Measurements from ENCODE around the gene HSD17B4.
"Not testable (repeated sequence)": the region's sequence is repeated elsewhere in the genome, so short reads cannot be mapped to it uniquely, and the experiment has no call there.

HSD17B4 gene

GRCh38 chr5:119483155-119483554 is 30.9 kb downstream of the HSD17B4 start:
- DNase-seq: no peak

GRCh38 chr5:119484884-119485283 is 32.6 kb downstream of the HSD17B4 start:
- no peak for DNase-seq

GRCh38 chr5:119501671-119502179 is 49.4 kb downstream of the HSD17B4 start:
- DNase-seq: no peak

GRCh38 chr5:119503939-119504338 is 51.6 kb downstream of the HSD17B4 start:
- not testable (repeated sequence) for DNase-seq

GRCh38 chr5:119512277-119512676 is 60.0 kb downstream of the HSD17B4 start:
- DNase-seq: no peak

- no peak for DNase-seq
Observed at GRCh38 chr5:119515192-119515591, 62.9 kb downstream of the HSD17B4 start.

- not testable (repeated sequence) for DNase-seq
Observed at GRCh38 chr5:119517115-119517514, 64.8 kb downstream of the HSD17B4 start.

GRCh38 chr5:119521232-119521631 is 68.9 kb downstream of the HSD17B4 start:
- no peak for DNase-seq

- DNase-seq: no peak
Observed at GRCh38 chr5:119522841-119523240, 70.5 kb downstream of the HSD17B4 start.

- no peak for DNase-seq
Observed at GRCh38 chr5:119524485-119524884, 72.2 kb downstream of the HSD17B4 start.

GRCh38 chr5:119527351-119527750 is 75.1 kb downstream of the HSD17B4 start:
- DNase-seq: no peak

GRCh38 chr5:119529811-119530210 is 77.5 kb downstream of the HSD17B4 start:
- no peak for DNase-seq

GRCh38 chr5:119532637-119533036 is 80.3 kb downstream of the HSD17B4 start:
- DNase-seq: no peak

- DNase-seq: no peak
Observed at GRCh38 chr5:119537704-119538103, 85.4 kb downstream of the HSD17B4 start.

- no peak for DNase-seq
Observed at GRCh38 chr5:119541716-119542115, 89.4 kb downstream of the HSD17B4 start.

GRCh38 chr5:119551819-119552218 is 99.5 kb downstream of the HSD17B4 start:
- no peak for DNase-seq

GRCh38 chr5:119554597-119554996 is 102.3 kb downstream of the HSD17B4 start:
- no peak for DNase-seq

GRCh38 chr5:119570910-119571309 is 118.6 kb downstream of the HSD17B4 start:
- no peak for DNase-seq

- no peak for DNase-seq
Observed at GRCh38 chr5:119578937-119579336, 126.6 kb downstream of the HSD17B4 start.

GRCh38 chr5:119582987-119583386 is 130.7 kb downstream of the HSD17B4 start:
- DNase-seq: no peak

GRCh38 chr5:119583684-119584083 is 131.4 kb downstream of the HSD17B4 start:
- DNase-seq: no peak

Data from effector CD8-positive, alpha-beta T cell (primary cell).